BLaER1 (cell line): ENCODE data around the gene DENR.
"Not testable (repeated sequence)": the region's sequence is repeated elsewhere in the genome, so short reads cannot be mapped to it uniquely, and the experiment has no call there.

Experiments
- H3K27ac ChIP-seq: shearing (Covaris generic); formaldehyde crosslinking; 2 replicates; pipeline ENCODE4 v1.8.1; 2022
- H3K27me3 ChIP-seq: shearing (Covaris generic); formaldehyde crosslinking; 2 replicates; pipeline ENCODE4 v1.8.1; 2022
- H3K36me3 ChIP-seq: shearing (Covaris generic); formaldehyde crosslinking; 2 replicates; pipeline ENCODE4 v1.8.1; 2022
- H3K4me1 ChIP-seq: shearing (Covaris generic); formaldehyde crosslinking; 2 replicates; pipeline ENCODE4 v1.8.1; 2022
- H3K4me2 ChIP-seq: shearing (Covaris generic); formaldehyde crosslinking; 2 replicates; pipeline ENCODE4 v1.8.1; 2022
- H3K4me3 ChIP-seq: shearing (Covaris generic); formaldehyde crosslinking; 2 replicates; pipeline ENCODE4 v1.8.1; 2022
- H3K9ac ChIP-seq: shearing (Covaris generic); formaldehyde crosslinking; 2 replicates; pipeline ENCODE4 v1.8.1; 2022
- H3K9me3 ChIP-seq: shearing (Covaris generic); formaldehyde crosslinking; 2 replicates; pipeline ENCODE4 v1.8.1; 2022
- H4K20me1 ChIP-seq: shearing (Covaris generic); formaldehyde crosslinking; 2 replicates; pipeline ENCODE4 v1.8.1; 2022
- Cebpa-rat ChIP-seq: shearing (Covaris generic); IDR thresholded peaks from 2 replicates; pipeline ENCODE4 v1.8.1; 2022

The DENR gene

DNA sequence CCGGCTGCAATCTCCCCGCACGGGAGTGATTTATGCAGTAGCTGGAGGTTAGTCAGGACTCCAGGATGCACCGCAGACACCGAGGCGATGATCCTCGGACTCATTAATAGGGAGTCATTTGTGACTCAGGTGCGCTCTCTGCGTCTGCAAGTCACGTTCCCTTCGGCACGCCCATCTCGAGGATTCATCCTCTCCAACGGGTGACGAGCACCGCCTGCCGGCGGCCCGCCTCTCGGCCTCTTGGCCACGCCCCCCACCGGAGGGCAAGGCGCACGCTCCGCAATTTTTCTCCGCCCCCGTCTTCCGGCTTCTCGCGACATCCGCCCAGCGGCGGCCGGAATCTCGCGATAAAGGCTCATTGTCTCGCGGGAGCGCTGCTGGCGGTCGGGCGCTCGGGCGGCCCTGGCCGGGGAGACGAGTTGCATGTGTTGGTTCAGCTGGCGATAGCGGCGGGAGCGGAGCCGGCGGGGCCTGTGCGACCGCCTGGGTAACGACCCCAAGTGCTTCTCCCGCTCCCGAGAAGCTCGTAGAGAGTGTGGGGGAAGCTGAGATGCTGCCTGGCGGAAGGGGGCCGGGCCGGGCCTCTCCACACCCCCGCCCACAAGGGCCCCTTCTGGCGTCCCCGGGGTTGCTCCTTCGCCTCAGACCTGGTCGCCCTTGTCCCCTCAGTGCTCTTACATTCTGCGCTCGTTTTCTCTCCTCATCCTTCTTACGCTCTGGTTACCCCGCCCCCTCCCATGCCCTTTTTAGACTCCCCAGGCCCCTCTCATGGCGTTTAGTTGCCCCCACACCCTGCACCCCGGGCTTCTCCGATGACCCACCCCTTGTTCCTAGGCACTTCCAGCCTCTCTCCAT, at the start of gene DENR:
Gene DENR, plus strand, starts transcription at position 361 of the 855 bp plus-strand sequence. CDS start 878 bp downstream, outside the sequence.
- H3K36me3 ChIP-seq: peaks cover 38% of the 10 kb centered on the region
- H3K4me3 ChIP-seq: peak within 1 kb of the TSS; percentile 93
- H3K27me3 ChIP-seq: no peaks in the 10 kb centered on the region
- peak within 1 kb of the TSS; percentile 97 for H3K27ac ChIP-seq
- peak within 1 kb of the TSS; percentile 99 for H3K9ac ChIP-seq
- no peak for TF ChIP-seq Cebpa-rat
- peaks cover 24% of the 10 kb centered on the region; the same call in 1 of the 2 replicates for H4K20me1 ChIP-seq
- H3K9me3 ChIP-seq: no peaks in the 10 kb centered on the region
- H3K4me1 ChIP-seq: peaks cover 18% of the 10 kb centered on the region
- H3K4me2 ChIP-seq: peak within 1 kb of the TSS; percentile 82

DNA sequence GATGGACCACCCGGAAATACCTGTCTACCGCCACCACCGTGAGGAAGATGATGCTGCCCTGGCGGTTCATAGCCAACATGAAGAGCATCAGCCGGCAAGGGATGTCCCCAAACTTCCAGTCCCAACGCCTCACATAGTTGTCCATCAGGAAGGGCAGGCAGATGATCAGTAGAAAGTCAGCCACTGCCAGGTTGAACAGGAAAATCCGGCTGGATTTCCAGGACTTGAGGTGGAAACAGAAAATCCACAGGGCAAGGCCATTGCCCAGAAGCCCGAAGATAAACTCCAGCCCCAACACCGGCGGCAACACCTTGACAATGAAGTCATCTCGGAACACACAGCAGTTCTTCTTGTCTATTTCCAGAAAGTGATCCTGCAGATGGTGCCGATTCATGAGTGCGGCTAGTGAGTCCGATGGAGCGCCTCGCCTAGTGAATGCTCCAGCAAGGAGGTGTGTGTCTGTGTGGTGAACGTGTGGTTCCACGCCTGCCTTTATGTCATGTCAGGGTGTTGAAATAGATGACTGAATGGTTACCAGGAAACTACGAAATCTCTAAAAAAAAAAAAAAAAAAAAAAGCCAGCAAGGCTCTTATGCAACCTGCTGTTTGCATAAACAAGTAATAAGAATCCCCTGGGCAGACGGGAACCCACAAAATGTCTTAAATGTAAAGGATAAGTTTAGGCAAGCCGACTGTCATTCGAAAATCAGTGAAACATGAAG, 49.6 kb upstream of the DENR start, which contains the start of gene HCAR2:
Gene HCAR2, minus strand, starts transcription at position 468 of the 722 bp plus-strand sequence. Its CDS starts 74 bp downstream, at position 394.
- not testable (repeated sequence) for H3K27me3 ChIP-seq, H3K4me1 ChIP-seq, H4K20me1 ChIP-seq, H3K27ac ChIP-seq, H3K4me2 ChIP-seq, H3K9me3 ChIP-seq, H3K36me3 ChIP-seq, H3K4me3 ChIP-seq, H3K9ac ChIP-seq

DNA sequence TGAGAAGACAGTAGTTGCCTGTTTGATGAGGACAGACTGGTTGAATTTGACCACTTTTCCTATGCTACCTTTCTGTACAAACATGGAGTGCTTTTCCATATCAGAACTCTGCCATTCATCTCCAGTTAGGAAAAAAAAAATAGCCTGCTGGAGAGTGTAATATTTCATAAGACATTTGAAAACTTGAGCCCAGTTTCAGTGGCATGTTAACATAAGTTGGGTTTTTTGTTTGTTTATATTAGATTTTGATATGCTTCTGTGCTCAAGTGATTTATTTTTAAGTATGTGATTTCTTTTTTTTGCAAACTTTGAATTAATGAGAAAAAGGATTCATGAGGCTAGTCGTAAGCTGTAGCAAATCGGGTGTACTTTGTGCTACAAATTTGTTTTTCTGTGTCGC, 48.8 kb upstream of the DENR start:
- H3K36me3 ChIP-seq, H3K4me2 ChIP-seq, H3K9me3 ChIP-seq, H3K27ac ChIP-seq, H3K4me1 ChIP-seq, H3K4me3 ChIP-seq, H3K9ac ChIP-seq, H4K20me1 ChIP-seq, H3K27me3 ChIP-seq: not testable (repeated sequence)

- not testable (repeated sequence) for H3K36me3 ChIP-seq, H3K9me3 ChIP-seq, H3K9ac ChIP-seq, H3K4me2 ChIP-seq, H3K4me1 ChIP-seq, H3K27me3 ChIP-seq, H3K27ac ChIP-seq, H4K20me1 ChIP-seq, H3K4me3 ChIP-seq
Measured at GRCh38 chr12:122709287-122709686, 43.3 kb upstream of the DENR start.

GRCh38 chr12:122710341-122710740, 42.3 kb upstream of the DENR start:
- H3K27ac ChIP-seq, H4K20me1 ChIP-seq, H3K9me3 ChIP-seq, H3K4me2 ChIP-seq, H3K36me3 ChIP-seq, H3K9ac ChIP-seq, H3K27me3 ChIP-seq, H3K4me1 ChIP-seq, H3K4me3 ChIP-seq: not testable (repeated sequence)

- not testable (repeated sequence) for H4K20me1 ChIP-seq
Measured at GRCh38 chr12:122711266-122711665, 41.4 kb upstream of the DENR start.

GRCh38 chr12:122713491-122714188, 39.0 kb upstream of the DENR start:
- not testable (repeated sequence) for H3K9me3 ChIP-seq, H3K9ac ChIP-seq, H3K27ac ChIP-seq, H3K4me1 ChIP-seq, H3K27me3 ChIP-seq, H3K4me2 ChIP-seq, H4K20me1 ChIP-seq, H3K36me3 ChIP-seq, H3K4me3 ChIP-seq

More at GRCh38 chr12:122711266-122711665, 41.4 kb upstream of the DENR start:
- not testable (repeated sequence) for H3K27me3 ChIP-seq, H3K9me3 ChIP-seq, H3K9ac ChIP-seq, H3K27ac ChIP-seq, H3K36me3 ChIP-seq, H3K4me1 ChIP-seq, H3K4me3 ChIP-seq, H3K4me2 ChIP-seq

DNA sequence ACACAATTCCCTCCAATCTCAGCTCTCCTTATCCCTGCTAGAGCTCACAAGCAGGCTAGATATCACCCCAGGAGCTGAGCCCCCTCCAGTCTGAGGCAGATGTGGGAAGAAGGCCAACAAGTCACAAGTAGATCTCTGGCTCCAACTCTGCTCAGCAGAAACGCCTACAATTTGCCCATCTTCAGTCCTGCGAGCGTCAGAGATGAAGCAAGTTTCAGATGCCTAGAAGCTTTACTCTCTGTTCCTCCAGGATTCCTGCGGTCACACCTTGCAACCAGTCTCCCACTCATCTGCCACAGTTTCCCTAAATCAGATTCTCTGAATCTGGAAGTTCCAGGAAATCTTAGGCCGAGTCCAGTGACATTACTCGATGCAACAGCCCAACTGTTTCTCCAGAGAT, 37.4 kb upstream of the DENR start:
- H3K4me2 ChIP-seq, H3K4me1 ChIP-seq, H3K27ac ChIP-seq, H3K27me3 ChIP-seq, H3K36me3 ChIP-seq, H3K4me3 ChIP-seq, H3K9me3 ChIP-seq, H3K9ac ChIP-seq, H4K20me1 ChIP-seq: not testable (repeated sequence)

DNA sequence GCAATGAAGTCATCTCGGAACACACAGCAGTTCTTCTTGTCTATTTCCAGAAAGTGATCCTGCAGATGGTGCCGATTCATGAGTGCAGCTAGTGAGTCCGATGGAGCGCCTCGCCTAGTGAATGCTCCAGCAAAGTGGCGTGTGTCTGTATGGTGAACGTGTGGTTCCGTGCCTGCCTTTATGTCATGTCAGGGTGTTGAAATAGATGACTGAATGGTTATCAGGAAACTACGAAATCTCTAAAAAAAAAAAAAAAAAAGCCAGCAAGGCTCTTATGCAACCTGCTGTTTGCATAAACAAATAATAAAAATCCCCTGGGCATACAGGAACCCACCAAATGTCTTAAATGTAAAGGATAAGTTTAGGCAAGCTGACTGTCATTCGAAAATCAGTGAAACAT, 36.0 kb upstream of the DENR start, which contains the start of gene HCAR3:
Gene HCAR3, minus strand, starts transcription at position 154 of the 400 bp plus-strand sequence. Its CDS starts 74 bp downstream, at position 80.
- H3K4me1 ChIP-seq, H3K27ac ChIP-seq, H3K4me2 ChIP-seq, H4K20me1 ChIP-seq, H3K9ac ChIP-seq, H3K36me3 ChIP-seq, H3K27me3 ChIP-seq, H3K9me3 ChIP-seq, H3K4me3 ChIP-seq: not testable (repeated sequence)

DNA sequence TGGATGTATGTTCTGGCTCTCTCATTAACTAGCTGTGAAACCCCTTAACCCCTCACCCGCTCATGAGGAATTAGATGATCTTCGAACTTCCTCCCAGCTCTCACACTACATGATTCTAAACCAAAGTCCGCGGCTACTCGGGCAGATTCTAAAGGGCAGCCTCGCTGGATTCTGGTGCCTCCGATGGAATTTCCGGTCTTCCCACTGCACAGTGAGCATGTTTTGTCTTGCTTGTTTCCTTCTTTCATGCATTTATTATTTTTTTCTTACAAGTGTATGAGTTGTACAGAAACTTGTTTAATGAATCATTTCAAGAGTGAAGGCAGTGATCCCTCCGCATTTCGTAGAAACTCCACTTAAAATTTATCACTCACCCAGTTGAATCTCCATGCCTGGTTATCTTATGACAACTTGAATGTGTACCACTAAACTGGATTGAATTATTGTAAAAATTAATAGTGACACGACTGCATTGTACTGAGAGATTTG, 31.5 kb upstream of the DENR start:
- no peak for TF ChIP-seq Cebpa-rat
- peaks cover 37% of the 10 kb centered on the region for H3K4me1 ChIP-seq
- H3K4me3 ChIP-seq: no peak overlapping the region
- H4K20me1 ChIP-seq: no peaks in the 10 kb centered on the region
- H3K36me3 ChIP-seq: no peaks in the 10 kb centered on the region
- no peaks in the 10 kb centered on the region for H3K9me3 ChIP-seq
- H3K4me2 ChIP-seq: no peak overlapping the region
- no peak overlapping the region for H3K27ac ChIP-seq
- H3K27me3 ChIP-seq: no peaks in the 10 kb centered on the region
- H3K9ac ChIP-seq: no peak overlapping the region
